Hippocampal formation (tissue), 2 donors: Measurements from ENCODE around the gene CD83.

Experiments used
- DNase-seq, 2 donors: peaks; one replicate each; lab custom pipeline; 2025; lab: John Stamatoyannopoulos, UW

The CD83 gene

GRCh38 chr6:14123386-14124111, 6.0 kb downstream of the CD83 start:
- peak in 1 of 2 donors; percentile 24 for DNase-seq

- DNase-seq, result no peak
These were observed 7.8 kb downstream of the CD83 start for GRCh38 chr6:14125346-14125745.

DNA sequence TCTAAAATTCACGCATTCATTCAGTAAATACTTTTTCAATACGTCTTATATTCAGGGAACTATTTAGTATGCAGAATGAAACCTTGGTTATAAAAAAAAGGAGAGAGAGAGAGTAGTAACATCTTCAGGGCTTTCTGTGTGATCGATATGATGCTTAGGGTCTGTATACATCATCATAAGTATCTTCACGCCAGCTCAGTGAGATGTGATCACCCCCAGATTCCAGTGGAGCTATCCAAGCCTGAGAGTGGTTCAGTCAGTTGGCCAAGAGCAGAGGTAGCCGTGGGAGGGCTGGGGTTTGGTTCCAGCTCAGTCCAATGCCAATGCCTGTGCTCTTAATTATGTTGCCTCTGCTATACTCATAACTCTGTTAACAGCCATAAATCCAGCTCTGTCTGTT, 8.6 kb downstream of the CD83 start:
- DNase-seq, result peak in 1 of 2 donors; percentile 15

DNA sequence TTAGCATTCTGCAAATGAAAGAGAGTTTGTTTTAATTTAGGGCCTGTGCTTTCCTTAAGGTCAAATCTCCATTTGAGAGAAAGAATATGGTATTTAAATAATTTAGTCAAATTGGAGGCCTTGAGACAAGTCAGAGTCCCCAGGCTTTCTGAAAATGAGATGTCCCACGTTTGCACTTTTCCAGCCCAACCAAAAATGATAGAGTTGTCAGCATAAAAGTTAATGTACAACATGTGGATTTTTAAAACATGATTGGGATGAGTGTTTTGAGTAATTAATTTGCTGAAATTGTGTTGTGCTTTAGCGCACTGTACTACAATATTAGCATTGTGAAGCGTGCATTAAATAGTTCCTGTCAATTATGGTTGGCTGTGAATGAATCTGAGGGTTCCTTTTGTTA, 10.0 kb downstream of the CD83 start:
- no peak for DNase-seq

DNA sequence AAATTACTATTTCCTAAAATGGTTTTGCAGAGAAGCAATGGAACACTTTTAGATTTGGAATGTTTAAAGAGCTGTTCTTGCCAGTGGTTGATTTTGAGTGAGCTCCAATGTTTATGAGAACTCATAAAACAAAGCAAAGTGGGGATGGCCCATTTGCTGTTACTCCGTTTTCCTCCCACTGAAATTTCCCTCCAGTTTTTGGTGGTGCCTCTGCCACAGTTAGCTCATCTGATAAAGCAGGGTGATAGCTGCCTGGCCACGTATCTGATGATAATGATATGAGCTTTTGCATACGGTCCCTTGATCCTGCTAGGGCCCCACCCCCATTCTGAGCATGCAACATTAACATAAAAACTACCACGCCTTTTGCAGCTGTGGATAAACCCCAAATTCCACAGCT, 10.4 kb downstream of the CD83 start:
- DNase-seq, result no peak

DNA sequence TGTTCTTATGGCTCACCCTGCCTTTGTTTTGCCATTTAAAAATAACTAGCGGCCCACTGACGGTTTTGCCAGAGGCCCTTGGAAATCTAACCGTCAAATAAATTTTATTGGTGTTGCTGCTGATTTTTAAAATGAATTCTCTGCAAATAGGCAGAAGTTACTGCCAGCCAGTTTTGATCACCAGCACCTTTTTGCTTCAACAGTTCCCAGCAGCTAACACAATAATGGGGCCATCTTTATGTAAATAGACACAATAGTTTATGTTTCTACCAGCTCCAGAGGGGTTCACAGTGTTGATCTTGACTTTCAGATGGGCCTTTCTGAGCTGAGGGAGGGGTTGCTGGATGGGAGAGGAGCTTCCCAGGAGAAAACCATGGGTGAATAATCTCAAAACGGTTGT, 11.2 kb downstream of the CD83 start:
- no peak for DNase-seq

DNA sequence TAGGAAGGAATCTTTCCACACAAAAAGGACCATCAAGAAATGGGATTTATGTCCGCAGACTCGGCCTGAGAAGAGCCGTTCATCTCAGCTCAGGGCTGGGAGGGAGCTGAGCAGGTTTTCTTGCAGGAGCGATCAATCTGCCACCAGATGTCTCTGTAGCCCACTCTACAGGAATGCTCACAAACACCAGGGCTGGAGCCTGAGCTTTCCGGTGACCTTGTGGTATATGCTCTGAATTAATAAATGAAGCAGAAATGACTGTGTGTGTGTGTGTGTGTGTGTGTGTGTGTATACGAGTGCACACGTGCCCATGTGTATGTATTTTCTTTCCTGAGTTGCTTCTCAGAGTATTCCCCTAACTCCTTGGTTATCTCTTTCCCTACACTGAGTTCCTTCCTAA, 12.0 kb downstream of the CD83 start:
- DNase-seq, result peak; percentile 50 to 67

DNA sequence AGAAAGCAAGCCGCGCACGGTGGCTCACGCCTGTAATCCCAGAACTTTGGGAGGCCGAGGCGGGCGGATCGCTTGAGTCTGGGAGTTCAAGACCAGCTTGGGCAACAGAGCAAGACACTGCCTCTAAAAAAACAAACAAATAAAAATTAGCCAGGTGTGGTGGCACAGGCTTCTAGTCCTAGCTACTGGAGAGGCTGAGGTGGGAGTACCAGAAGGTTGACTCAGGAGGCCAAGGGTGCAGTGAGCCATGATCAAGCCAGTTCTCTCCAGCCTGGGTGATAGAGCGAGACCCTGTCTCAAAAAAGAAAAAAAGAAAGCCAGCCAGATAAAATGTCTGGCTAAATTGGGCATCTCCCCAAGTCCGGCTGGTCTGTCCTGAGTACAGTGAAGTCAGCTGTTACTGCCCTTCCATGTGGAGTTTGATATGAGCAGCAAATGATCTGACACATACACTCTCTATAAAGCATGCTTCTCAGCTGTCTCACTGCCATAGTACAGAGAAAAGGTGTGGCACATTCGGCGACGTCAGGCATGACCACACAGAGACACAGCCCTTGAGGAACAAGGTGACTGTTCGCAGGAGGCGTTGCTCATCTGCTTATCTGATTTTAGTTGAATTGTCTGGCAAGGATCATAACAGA, 13.0 kb downstream of the CD83 start:
- no peak for DNase-seq

- DNase-seq, result no peak
These were observed 14.0 kb downstream of the CD83 start for GRCh38 chr6:14131579-14131978.

DNA sequence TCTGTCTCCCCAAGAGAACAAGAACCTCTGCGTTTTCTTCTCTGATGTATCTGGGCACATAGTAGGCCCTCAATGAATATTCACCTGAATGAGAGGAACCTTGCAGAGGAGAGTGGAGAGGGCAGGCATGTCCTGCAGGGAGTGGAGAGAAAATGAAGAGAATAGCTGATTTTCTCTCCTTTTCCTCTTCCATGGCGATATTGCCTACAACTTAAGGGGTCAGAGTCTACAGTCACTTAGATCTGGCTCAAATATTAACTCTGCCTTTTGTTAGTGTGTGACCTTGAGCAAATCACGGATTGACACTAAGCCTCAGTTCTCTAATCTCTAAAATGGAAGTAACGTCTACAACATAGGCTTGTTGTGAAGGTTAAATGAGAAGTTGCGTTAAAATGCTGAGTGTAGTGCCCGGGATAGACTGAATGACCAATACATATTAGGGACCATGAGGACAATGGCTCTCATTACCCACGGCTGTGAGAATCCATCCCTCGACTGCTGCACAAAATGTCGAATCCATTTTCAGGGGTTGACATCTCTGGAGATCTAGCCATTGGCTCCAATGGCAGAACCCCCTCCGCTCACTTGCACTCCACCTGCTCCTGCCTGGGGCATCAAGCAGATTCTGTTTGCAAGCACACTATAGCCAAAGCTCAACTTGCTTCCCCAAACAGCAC, 14.8 kb downstream of the CD83 start:
- no peak for DNase-seq

DNA sequence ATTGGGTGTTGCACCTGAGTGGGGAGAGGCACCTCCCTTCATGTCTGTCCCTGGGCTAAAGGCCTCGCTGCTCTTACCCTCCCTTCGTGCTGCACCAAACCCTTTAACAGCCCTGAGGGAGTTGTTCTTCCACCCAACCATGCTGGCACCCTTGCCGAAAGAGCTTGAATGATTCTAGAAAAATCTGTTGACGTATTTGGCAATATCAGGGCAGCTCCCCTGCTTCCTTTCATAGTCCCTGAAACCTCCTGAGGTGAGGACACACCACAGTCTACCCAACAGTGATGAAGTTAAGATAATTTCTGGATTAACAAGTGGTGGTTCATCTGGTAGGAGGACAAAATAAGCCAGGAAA, 15.3 kb downstream of the CD83 start:
- DNase-seq, result no peak

GRCh38 chr6:14134211-14134910, 16.8 kb downstream of the CD83 start:
- DNase-seq, result no peak

GRCh38 chr6:14135893-14136539, 18.4 kb downstream of the CD83 start:
- DNase-seq, result no peak

GRCh38 chr6:14138701-14139215, 21.2 kb downstream of the CD83 start:
- DNase-seq, result no peak

DNA sequence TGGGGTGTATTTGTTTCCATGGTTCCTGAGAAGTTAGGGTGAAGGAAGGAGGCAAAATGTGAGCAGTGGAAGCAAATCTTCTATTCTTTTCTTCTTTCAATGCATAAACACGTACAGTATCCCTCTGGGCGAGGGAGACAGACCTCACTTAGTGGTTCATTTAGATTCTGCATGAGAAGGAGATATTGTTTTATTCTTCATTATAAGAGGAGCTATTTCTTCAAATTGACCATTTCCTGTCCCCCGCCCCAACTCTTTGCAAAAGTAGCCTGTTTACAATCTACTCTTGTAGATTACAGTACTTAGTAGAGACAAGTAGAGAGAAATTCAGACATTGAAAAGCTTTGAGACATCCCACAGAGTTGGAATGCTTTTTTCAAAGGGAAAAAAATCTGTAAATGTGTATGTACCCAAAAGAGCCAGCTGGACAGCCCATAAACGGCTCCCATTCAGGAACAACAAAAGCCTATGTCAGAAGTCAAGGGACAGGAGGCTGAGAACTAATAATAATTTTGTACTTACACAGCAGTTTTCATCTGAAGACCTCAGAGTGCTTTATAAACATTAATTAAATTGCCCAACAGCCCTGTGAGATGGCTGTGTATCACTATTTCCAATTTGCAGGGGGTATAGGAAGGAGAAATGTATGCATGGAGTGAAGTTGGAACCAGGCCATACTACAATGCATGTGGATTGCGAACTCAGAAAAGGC, 23.9 kb downstream of the CD83 start:
- no peak for DNase-seq

DNA sequence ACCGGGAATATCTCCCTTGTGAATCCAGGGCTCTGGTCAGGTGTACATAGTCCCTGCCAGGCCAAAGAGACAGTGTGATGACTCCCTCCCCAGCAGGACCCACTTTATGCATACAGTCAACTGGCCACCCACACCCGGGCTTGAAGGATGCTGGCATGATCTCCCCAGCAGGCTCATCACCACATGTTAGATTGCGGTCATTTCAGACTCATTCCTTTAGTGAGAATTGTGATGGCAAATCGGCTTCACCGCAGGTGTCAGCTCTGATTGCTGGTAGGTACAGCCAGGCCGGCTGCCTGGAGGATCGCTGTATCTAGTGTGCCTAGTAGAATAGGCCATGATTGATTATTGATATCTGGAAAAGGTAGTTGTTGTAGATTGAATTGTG, 24.5 kb downstream of the CD83 start:
- DNase-seq, result no peak

GRCh38 chr6:14142511-14143223, 25.1 kb downstream of the CD83 start:
- DNase-seq, result no peak

DNA sequence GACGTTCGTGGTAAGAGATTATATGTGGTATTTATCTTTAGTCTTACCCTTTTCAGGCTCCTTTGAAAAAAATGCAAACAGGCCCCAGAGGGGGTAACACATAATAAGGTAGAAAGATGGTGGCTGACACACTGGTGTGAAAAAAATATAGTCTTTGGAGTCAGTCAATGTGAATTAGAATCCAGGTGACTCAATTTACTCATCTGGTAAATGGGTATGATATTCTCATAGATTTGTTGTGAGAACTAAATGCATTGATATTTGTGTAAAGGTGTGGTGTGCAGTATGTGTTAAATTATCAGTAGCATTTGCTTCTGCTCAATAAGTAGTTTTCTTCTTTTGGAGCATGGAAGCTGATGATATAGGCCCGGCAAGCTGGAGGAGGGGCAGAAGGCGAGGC, 25.7 kb downstream of the CD83 start:
- DNase-seq, result no peak

DNA sequence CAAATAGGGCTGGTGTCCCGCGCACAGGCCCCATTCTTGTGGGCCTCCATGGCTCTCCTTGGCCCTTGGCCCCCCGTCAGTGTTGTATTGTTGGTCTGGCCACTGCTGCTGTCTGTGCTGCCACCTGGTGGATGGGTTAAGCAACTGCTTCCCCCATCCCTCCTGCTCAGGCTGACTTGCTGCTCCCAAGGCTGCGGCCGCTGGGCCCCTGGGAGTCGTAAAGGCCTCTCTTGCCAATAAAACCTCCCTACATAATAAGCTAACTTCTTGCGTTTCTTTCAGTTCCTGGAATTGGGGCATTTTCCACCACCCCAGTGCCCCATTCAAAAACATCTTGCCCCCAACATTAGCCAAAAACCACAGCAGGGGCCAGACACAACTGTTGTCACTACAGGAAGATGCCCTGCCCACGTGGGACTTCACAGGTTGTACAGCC, 27.1 kb downstream of the CD83 start:
- DNase-seq, result peak; percentile 26 to 38

DNA sequence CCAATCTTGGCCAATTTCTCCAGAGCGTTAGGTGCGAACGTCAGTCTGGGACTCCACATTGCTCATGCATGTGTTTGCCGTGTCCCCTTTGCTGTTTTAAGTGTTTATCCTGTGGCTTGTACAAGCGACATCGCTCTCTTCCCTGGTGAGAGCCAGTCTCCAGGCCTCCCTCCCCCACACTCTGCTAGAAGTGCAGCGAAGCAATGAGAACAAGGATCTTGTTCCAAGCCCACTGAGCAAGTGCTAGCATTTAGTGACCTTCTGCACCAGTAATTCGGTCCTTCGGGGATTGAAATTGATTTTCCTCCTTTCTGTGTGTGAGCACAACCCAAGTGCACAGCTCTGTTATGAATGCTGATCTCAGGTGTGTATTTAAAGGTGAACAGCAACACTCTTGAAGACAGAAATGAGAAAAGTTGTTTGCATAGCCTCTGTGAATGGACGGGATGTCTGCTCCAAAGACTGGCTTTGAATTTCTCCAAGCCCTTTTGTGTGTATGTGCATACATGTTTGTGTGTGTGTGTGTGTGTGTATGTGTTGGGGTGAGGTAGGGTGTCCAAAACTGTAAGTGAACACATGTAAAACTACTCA, 29.0 kb downstream of the CD83 start:
- DNase-seq, result no peak
